A673 (cell line): Measurements from ENCODE around the gene PLA2G10. TPM values are rescaled to one million over a fixed set of nuclear protein-coding genes. Genes with fewer than 3 reads are reported as not detected.

ENCODE experiments used
- BruUV-seq: library from RNA; stranded (reverse); fragments of 400-500 nt; replicated peaks from 2 replicates; lab custom pipeline; 2021; lab: Mats Ljungman, UMichigan
- CTCF ChIA-PET: fragments of 300-600 bp; sonication (Branson Sonifier 250); formaldehyde crosslinking; loops from one replicate; lab custom pipeline; 2022; ENCODE audit warnings: antibody characterized with exemption; lab: Charles Lee
- POLR2A ChIA-PET: fragments of 300-600 bp; sonication (Branson Sonifier 250); formaldehyde crosslinking; loops from one replicate; lab custom pipeline; 2022; ENCODE audit warnings: antibody characterized with exemption; ENCODE audit not compliant: low non-redundant PET; lab: Charles Lee
- DNase-seq: peaks from one replicate; pipeline ENCODE4 v3.0.0-alpha.2; 2015; ENCODE audit warnings: low spot score
- H3K27ac ChIP-seq: fragments of 200-600 bp; sonication (generic); 2 replicates; pipeline ENCODE4 v1.5.1; 2016; ENCODE audit warnings: mixed run types, low read depth, mild to moderate bottlenecking, mixed read lengths, antibody characterized with exemption, low read length; ENCODE audit not compliant: poor library complexity, severe bottlenecking
- H3K27me3 ChIP-seq: fragments of 200-600 bp; sonication (generic); replicated peaks from 2 replicates; pipeline ENCODE4 v1.6.1; 2017; ENCODE audit warnings: mixed run types, low read depth, mild to moderate bottlenecking, mixed read lengths, antibody characterized with exemption, low read length; ENCODE audit not compliant: insufficient read depth, poor library complexity
- H3K36me3 ChIP-seq: fragments of 200-600 bp; sonication (generic); 2 replicates; pipeline ENCODE4 v1.6.1; 2016; ENCODE audit warnings: mixed run types, mild to moderate bottlenecking, mixed read lengths, antibody characterized with exemption, low read length; ENCODE audit not compliant: insufficient read depth, poor library complexity, severe bottlenecking
- H3K4me1 ChIP-seq: fragments of 200-600 bp; sonication (generic); 2 replicates; pipeline ENCODE4 v1.6.1; 2017; ENCODE audit warnings: mixed run types, mild to moderate bottlenecking, mixed read lengths, antibody characterized with exemption, low read length; ENCODE audit not compliant: insufficient read depth, poor library complexity, severe bottlenecking
- H3K4me3 ChIP-seq: fragments of 200-600 bp; sonication (generic); 2 replicates; pipeline ENCODE4 v1.5.1; 2016; ENCODE audit warnings: low read depth, mixed run types, mild to moderate bottlenecking, mixed read lengths, low read length; ENCODE audit not compliant: poor library complexity, severe bottlenecking
- H3K9me3 ChIP-seq: fragments of 200-600 bp; sonication (generic); 2 replicates; pipeline ENCODE4 v1.6.1; 2016; ENCODE audit warnings: mixed run types, low read depth, mild to moderate bottlenecking, mixed read lengths, antibody characterized with exemption, low read length; ENCODE audit not compliant: poor library complexity, severe bottlenecking
- EZH2 ChIP-seq: fragments of 200-600 bp; sonication (generic); IDR thresholded peaks from 2 replicates; pipeline ENCODE4 v1.6.1; 2017; ENCODE audit warnings: borderline replicate concordance, low read depth, mild to moderate bottlenecking, mixed read lengths, antibody characterized with exemption, low read length; ENCODE audit not compliant: poor library complexity, severe bottlenecking
- intact Hi-C: fragments of 100-400 bp; cut with micrococcal nuclease; formaldehyde crosslinking; loops from one replicate; pipeline ENCODE4 v1.10.0; 2022; ENCODE audit not compliant: unreplicated experiment
- total RNA-seq: library from RNA; stranded (reverse); gene quantifications from 2 replicates; pipeline ENCODE4 v1.2.3, GENCODE V29; 2021
- TF ChIP-seq, protein P1 (sequence below): fragments of 300-800, 200-600 bp; sonication (generic); conservative IDR thresholded peaks from 2 replicates; pipeline ENCODE4 v1.5.1; 2017; ENCODE audit warnings: low read depth, mild to moderate bottlenecking, antibody characterized with exemption, low read length, moderate library complexity, mixed read lengths

The PLA2G10 gene
- total RNA-seq, 1 experiment from 2014 or later, result not detected

DNA sequence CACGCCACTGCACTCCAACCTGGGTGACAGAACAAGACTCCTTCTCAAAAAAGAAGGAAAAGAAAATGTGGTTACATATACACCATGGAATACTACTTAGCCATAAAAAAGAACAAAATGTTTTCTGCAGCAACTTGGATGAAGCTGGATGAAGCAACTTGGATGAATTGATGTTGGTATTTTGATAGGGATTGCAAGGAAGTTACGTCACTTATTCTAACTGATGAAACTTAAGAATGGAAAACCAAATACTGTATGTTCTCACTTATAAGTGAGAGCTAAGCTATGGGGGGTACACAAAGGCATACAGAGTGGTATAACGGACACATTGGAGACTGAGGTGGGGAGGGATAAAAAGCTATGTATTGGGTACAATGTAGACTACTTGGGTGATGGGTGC, 17.5 kb downstream of the PLA2G10 start:
- ChIA-PET POLR2A (no interaction called here), CTCF (no interaction called here)
- H3K4me1 ChIP-seq, result no peaks in the 10 kb centered on the region
- H3K36me3 ChIP-seq, result no peaks in the 10 kb centered on the region
- H3K9me3 ChIP-seq, result no peaks in the 10 kb centered on the region
- no peaks in the 10 kb centered on the region for H3K27me3 ChIP-seq
- H3K4me3 ChIP-seq, result no peak overlapping the region
- TF ChIP-seq EZH2, result no peak
- TF ChIP-seq, protein P1, sequence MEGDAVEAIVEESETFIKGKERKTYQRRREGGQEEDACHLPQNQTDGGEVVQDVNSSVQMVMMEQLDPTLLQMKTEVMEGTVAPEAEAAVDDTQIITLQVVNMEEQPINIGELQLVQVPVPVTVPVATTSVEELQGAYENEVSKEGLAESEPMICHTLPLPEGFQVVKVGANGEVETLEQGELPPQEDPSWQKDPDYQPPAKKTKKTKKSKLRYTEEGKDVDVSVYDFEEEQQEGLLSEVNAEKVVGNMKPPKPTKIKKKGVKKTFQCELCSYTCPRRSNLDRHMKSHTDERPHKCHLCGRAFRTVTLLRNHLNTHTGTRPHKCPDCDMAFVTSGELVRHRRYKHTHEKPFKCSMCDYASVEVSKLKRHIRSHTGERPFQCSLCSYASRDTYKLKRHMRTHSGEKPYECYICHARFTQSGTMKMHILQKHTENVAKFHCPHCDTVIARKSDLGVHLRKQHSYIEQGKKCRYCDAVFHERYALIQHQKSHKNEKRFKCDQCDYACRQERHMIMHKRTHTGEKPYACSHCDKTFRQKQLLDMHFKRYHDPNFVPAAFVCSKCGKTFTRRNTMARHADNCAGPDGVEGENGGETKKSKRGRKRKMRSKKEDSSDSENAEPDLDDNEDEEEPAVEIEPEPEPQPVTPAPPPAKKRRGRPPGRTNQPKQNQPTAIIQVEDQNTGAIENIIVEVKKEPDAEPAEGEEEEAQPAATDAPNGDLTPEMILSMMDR, result no peak
- no peak for DNase-seq
- H3K27ac ChIP-seq, result no peak overlapping the region
- intact Hi-C loops, result no loop called here
- no TSS peak for BruUV-seq

DNA sequence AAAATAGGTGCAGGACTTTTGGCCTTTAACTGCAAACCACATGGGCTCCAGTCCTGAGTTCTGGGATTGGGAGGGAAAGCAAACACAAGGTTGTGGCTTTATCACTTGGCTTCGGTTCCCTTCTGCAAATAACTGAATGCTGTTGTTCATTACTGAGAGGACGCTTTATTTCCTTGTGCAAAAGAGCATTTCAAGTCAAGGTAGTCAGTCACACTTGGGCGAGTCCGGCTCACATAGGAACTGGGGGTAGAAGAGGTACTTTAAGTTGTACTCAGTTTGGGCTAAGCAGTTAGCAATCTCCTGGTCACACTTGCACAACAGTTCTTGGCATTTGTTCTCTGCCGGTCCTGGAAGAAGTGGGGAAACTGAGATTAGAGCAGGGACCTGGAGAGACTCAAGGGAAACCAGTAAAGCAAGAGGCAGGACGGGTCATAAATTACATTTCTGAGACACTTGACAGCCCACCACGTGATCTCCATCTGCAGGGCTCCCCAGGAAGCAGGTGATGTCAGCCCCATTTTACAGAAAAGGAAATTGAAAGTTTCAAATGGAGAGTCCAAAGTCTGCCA, 21.6 kb downstream of the PLA2G10 start:
- no peak for TF ChIP-seq EZH2
- TF ChIP-seq, protein P1, result no peak
- no TSS peak for BruUV-seq

DNA sequence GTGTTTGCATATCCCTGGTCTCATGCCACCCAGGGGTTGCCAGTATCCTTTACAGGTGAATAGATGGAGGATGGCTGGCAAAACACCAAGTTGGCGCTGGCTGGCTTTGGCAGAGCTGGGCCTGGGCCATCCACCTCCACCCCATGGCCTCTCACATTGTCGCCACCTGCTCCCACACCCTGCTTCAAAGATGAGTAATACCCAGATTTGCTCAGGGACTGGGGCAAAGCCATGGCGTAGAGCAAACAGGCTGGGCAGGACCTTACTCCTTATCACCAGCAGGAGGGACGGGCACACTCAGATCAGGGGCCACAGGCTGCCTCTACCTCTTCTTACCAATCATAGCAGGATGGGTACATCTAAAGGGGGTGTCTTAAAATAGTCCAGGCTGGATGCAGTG, 24.3 kb downstream of the PLA2G10 start:
- Histone ChIP-seq H3K27ac (no peak overlapping the region), H3K4me3 (no peak overlapping the region), H3K9me3 (no peaks in the 10 kb centered on the region), H3K27me3 (no peaks in the 10 kb centered on the region), H3K36me3 (peaks cover 32% of the 10 kb centered on the region), H3K4me1 (peaks cover 6% of the 10 kb centered on the region)
- no TSS peak for BruUV-seq
- intact Hi-C loops, result no loop called here
- POLR2A ChIA-PET, result no interaction called here
- TF ChIP-seq, protein P1, result no peak
- TF ChIP-seq EZH2, result no peak
- CTCF ChIA-PET, result no interaction called here
- DNase-seq, result no peak

More for the DNA sequence above, 21.6 kb downstream of the PLA2G10 start:
- intact Hi-C loops, result no loop called here
- peaks cover 6% of the 10 kb centered on the region for H3K4me1 ChIP-seq
- no peaks in the 10 kb centered on the region for H3K9me3 ChIP-seq
- H3K4me3 ChIP-seq, result no peak overlapping the region
- H3K36me3 ChIP-seq, result peaks cover 8% of the 10 kb centered on the region
- no peaks in the 10 kb centered on the region for H3K27me3 ChIP-seq
- POLR2A ChIA-PET, result no interaction called here
- no peak overlapping the region for H3K27ac ChIP-seq
- DNase-seq, result peak; percentile 13
- CTCF ChIA-PET, result no interaction called here
